IMR-90 (cell line): ENCODE data around the gene IL36A. TPM values are rescaled to one million over a fixed set of nuclear protein-coding genes. Genes with fewer than 3 reads are reported as not detected.
A peak's percentile ranks its signal among the peaks of the same experiment; 100 is the strongest.

ENCODE experiments used
- ATAC-seq: fragments of 200-7000 bp; cut with Tn5 transposase; 2 replicates; pipeline ENCODE4 v1.9.1; 2020; ENCODE audit warnings: low read depth, mild to moderate bottlenecking, moderate library complexity
- BruUV-seq: library from RNA; stranded (reverse); fragments of 400-500 nt; replicated peaks from 2 replicates; lab custom pipeline; 2021; lab: Mats Ljungman, UMichigan
- CTCF ChIA-PET: fragments of 300-600 bp; formaldehyde crosslinking; extraction: SDS; loops from one replicate; lab custom pipeline; 2021; ENCODE audit warnings: antibody characterized with exemption; lab: Yijun Ruan, JAX
- POLR2A ChIA-PET: fragments of 300-600 bp; sonication (Branson Sonifier 250); formaldehyde crosslinking; loops from one replicate; lab custom pipeline; 2022; ENCODE audit warnings: antibody characterized with exemption; ENCODE audit not compliant: unreplicated experiment; lab: Charles Lee
- DNase-seq: peaks from one replicate; pipeline ENCODE4 v3.0.0; 2013
- H2AFZ ChIP-seq: replicated peaks from 2 replicates; pipeline ENCODE3; 2013; ENCODE audit warnings: low read length, mild to moderate bottlenecking; ENCODE audit not compliant: poor library complexity
- H2AK5ac ChIP-seq: 2 replicates; pipeline ENCODE4 v1.6.1; 2013; ENCODE audit warnings: low read depth, low read length, inconsistent platforms
- H2AK9ac ChIP-seq: replicated peaks from 2 replicates; pipeline ENCODE3; 2013; ENCODE audit warnings: mild to moderate bottlenecking, low read depth, low read length, moderate library complexity; ENCODE audit not compliant: poor library complexity
- H2BK120ac ChIP-seq: 2 replicates; pipeline ENCODE4 v1.6.1; 2013; ENCODE audit warnings: low read depth, low read length, inconsistent platforms
- H2BK15ac ChIP-seq: 3 replicates; pipeline ENCODE4 v1.6.1; 2013; ENCODE audit warnings: low read depth, low read length, inconsistent platforms
- H2BK20ac ChIP-seq: 2 replicates; pipeline ENCODE4 v1.6.1; 2013; ENCODE audit warnings: low read depth, mild to moderate bottlenecking, inconsistent platforms, low read length, moderate library complexity
- H2BK5ac ChIP-seq: 2 replicates; pipeline ENCODE4 v1.6.1; 2013; ENCODE audit warnings: mild to moderate bottlenecking, low read depth, low read length, inconsistent platforms; ENCODE audit not compliant: poor library complexity, severe bottlenecking
- H3K14ac ChIP-seq: replicated peaks from 2 replicates; pipeline ENCODE4 v1.6.1; 2013; ENCODE audit warnings: low read depth, low read length, inconsistent platforms
- H3K18ac ChIP-seq: 2 replicates; pipeline ENCODE4 v1.6.1; 2013; ENCODE audit warnings: low read depth, low read length, control low read depth
- H3K23ac ChIP-seq: 2 replicates; pipeline ENCODE4 v1.6.1; 2013; ENCODE audit warnings: low read depth, low read length, inconsistent platforms
- H3K27ac ChIP-seq: 2 replicates; pipeline ENCODE4 v1.5.1; 2013; ENCODE audit warnings: mild to moderate bottlenecking, control low read depth, low read length; ENCODE audit not compliant: insufficient read depth
- H3K27me3 ChIP-seq: 2 replicates; pipeline ENCODE4 v1.6.1; 2013; ENCODE audit warnings: low read length; ENCODE audit not compliant: control insufficient read depth, insufficient read depth
- H3K36me3 ChIP-seq: 2 replicates; pipeline ENCODE4 v1.6.1; 2013; ENCODE audit warnings: low read length, mixed read lengths; ENCODE audit not compliant: control insufficient read depth, insufficient read depth
- H3K4ac ChIP-seq: 2 replicates; pipeline ENCODE4 v1.6.1; 2013; ENCODE audit warnings: low read depth, low read length, inconsistent platforms
- H3K4me1 ChIP-seq: 2 replicates; pipeline ENCODE4 v1.6.1; 2013; ENCODE audit warnings: low read length, mixed read lengths; ENCODE audit not compliant: control insufficient read depth, insufficient read depth
- H3K4me2 ChIP-seq: 2 replicates; pipeline ENCODE4 v1.6.1; 2013; ENCODE audit warnings: low read depth, mild to moderate bottlenecking, control low read depth, low read length, moderate library complexity
- H3K4me3 ChIP-seq: 2 replicates; pipeline ENCODE4 v1.5.1; 2013; ENCODE audit warnings: low read depth, mild to moderate bottlenecking, control low read depth, low read length, moderate library complexity; ENCODE audit not compliant: insufficient read depth
- H3K56ac ChIP-seq: 2 replicates; pipeline ENCODE4 v1.6.1; 2013; ENCODE audit warnings: low read length, inconsistent platforms; ENCODE audit not compliant: insufficient read depth; ENCODE audit errors: extremely low read depth
- H3K79me1 ChIP-seq, 2 experiments: 2 replicates each; pipeline ENCODE4 v1.6.1; 2013; ENCODE audit warnings: low read length in 2 of 2, inconsistent platforms in 1 of 2, low read depth in 1 of 2
- H3K9ac ChIP-seq: 2 replicates; pipeline ENCODE4 v1.6.1; 2013; ENCODE audit warnings: low read depth, low read length, control low read depth
- H3K9me1 ChIP-seq: 2 replicates; pipeline ENCODE4 v1.6.1; 2013; ENCODE audit warnings: low read length, inconsistent platforms; ENCODE audit not compliant: insufficient read depth
- H3K9me3 ChIP-seq: 2 replicates; pipeline ENCODE4 v1.6.1; 2013; ENCODE audit warnings: low read length; ENCODE audit not compliant: control insufficient read depth, insufficient read depth
- H4K20me1 ChIP-seq: 2 replicates; pipeline ENCODE4 v1.6.1; 2013; ENCODE audit warnings: low read length, inconsistent platforms; ENCODE audit not compliant: insufficient read depth
- H4K5ac ChIP-seq: 2 replicates; pipeline ENCODE4 v1.6.1; 2013; ENCODE audit warnings: mild to moderate bottlenecking, low read depth, low read length, control low read depth
- H4K8ac ChIP-seq, 2 experiments: 2 replicates each; pipeline ENCODE4 v1.6.1; 2013; ENCODE audit warnings: low read depth in 2 of 2, low read length in 2 of 2, control low read depth in 1 of 2, inconsistent platforms in 1 of 2
- H4K91ac ChIP-seq: 2 replicates; pipeline ENCODE4 v1.6.1; 2013; ENCODE audit warnings: low read depth, low read length, inconsistent platforms; ENCODE audit not compliant: insufficient read depth
- NFE2L2 ChIP-seq: fragments of 150-350 bp; IDR thresholded peaks from 2 replicates; pipeline ENCODE4 v1.6.1; 2016; ENCODE audit warnings: low read depth, mild to moderate bottlenecking, low read length
- SMC3 ChIP-seq: fragments of 150-350 bp; IDR thresholded peaks from 2 replicates; pipeline ENCODE4 v1.6.1; 2016; ENCODE audit warnings: low read depth, mild to moderate bottlenecking, antibody characterized with exemption, low read length, moderate library complexity
- WGBS, 2 experiments: methylation state at CpG; one replicate each; pipeline versions ENCODE4 v1.1.5 to v1.1.7; 2013; ENCODE audit warnings: missing lambda C conversion rate in 2 of 2; ENCODE audit not compliant: insufficient read length in 1 of 2; ENCODE audit errors: extremely low coverage in 2 of 2; 5-methylcytosine and 5-hydroxymethylcytosine counted together
- dilution Hi-C: fragments of 300-500 bp; cut with HindIII; formaldehyde crosslinking; loops from one replicate; pipeline ENCODE4 v1.14.3; 2018; ENCODE audit warnings: low sequenced_read_pairs; ENCODE audit not compliant: unreplicated experiment
- in situ Hi-C: fragments of 300-500 bp; cut with MboI; formaldehyde crosslinking; loops from 3 replicates; pipeline ENCODE4 v1.14.3; 2019; ENCODE audit warnings: low sequenced_read_pairs, inconsistent platforms, mixed read lengths
- intact Hi-C: fragments of 100-400 bp; cut with micrococcal nuclease; formaldehyde crosslinking; loops from 2 replicates; pipeline ENCODE4 v1.10.0; 2022
- polyA plus RNA-seq, 3 experiments: library from polyadenylated mRNA; depleted of rRNA; stranded (reverse); fragments of >200 nt; gene quantifications; 2 replicates each; pipeline ENCODE4 v1.2.3, GENCODE V29; 2012; ENCODE audit warnings: low replicate concordance in 1 of 3
- total RNA-seq: library from RNA; depleted of rRNA; stranded (reverse); fragments of >200 nt; gene quantifications from 2 replicates; pipeline ENCODE4 v1.2.3, GENCODE V29; 2012

IL36A gene
- total and polyA plus RNA-seq, 2 of the 4 experiments (the other 2 are of a cell fraction): not detected

- H3K9me3 ChIP-seq: no peaks in the 10 kb centered on the region
- H3K18ac ChIP-seq: no peak overlapping the region
- no CpG with 5 or more reads among the region's 2 CpGs for WGBS, 2 experiments
- H2BK120ac ChIP-seq: no peak overlapping the region
- BruUV-seq: no TSS peak
- no peak overlapping the region for H3K23ac ChIP-seq
- no peak overlapping the region for H2AK5ac ChIP-seq
- no peak overlapping the region for H2AFZ ChIP-seq
- DNase-seq (peak; percentile 2), ATAC-seq (no peak)
- no peak overlapping the region for H4K5ac ChIP-seq
- no peak overlapping the region for H4K8ac ChIP-seq
- H3K56ac ChIP-seq: no peak overlapping the region
- no peak overlapping the region for H3K27ac ChIP-seq
- no peak overlapping the region for H4K91ac ChIP-seq
- H3K79me1 ChIP-seq: no peaks in the 10 kb centered on the region
- no peak overlapping the region for H3K9ac ChIP-seq
- no peak overlapping the region for H3K4me2 ChIP-seq
- no peak overlapping the region for H3K14ac ChIP-seq
- no peaks in the 10 kb centered on the region for H4K20me1 ChIP-seq
- H3K4me3 ChIP-seq: no peak overlapping the region
- H2BK15ac ChIP-seq: no peak overlapping the region
- intact Hi-C loops: no loop called here
- ChIA-PET POLR2A (no interaction called here), CTCF (interaction anchor here (0.6 kb wide), 1 partner anchor 21 kb away, joined by 4 read pairs; no protein-coding TSS in a partner anchor)
- peaks cover 3% of the 10 kb centered on the region for H3K27me3 ChIP-seq
- no peak overlapping the region for H2AK9ac ChIP-seq
- TF ChIP-seq NFE2L2: no peak
- no peak for TF ChIP-seq SMC3
- no peak overlapping the region for H3K4ac ChIP-seq
- dilution Hi-C loops: no loop called here
- no peaks in the 10 kb centered on the region for H3K4me1 ChIP-seq
- no peak overlapping the region for H2BK5ac ChIP-seq
- H3K9me1 ChIP-seq: no peaks in the 10 kb centered on the region
- in situ Hi-C loops: no loop called here
- no peak overlapping the region for H2BK20ac ChIP-seq
- H3K36me3 ChIP-seq: no peaks in the 10 kb centered on the region
Measured at GRCh38 chr2:113010088-113010487, 4.8 kb downstream of the IL36A start.
